Right lobe of liver (tissue), 4 donors: ENCODE results near the gene HDLBP.

Source experiments
- CTCF ChIP-seq, 4 donors: fragments of 200-600 bp in 3 of 4; fragments of 450-650 bp in 1 of 4; IDR thresholded peaks; one replicate each; pipeline versions ENCODE4 v1.5.1 to v1.8.0; 2016 to 2022; ENCODE audit warnings: antibody characterized with exemption in 4 of 4, mild to moderate bottlenecking in 2 of 4
- POLR2A ChIP-seq: fragments of 450-650 bp; IDR thresholded peaks from one replicate; pipeline ENCODE4 v1.6.1; 2017; ENCODE audit warnings: antibody characterized with exemption, mild to moderate bottlenecking
- donor health status: DM: no; HTN: no; CAD: no.
- donor health status: DM: no; HTN: no; CAD: no.
- donor health status: DM: no; HTN: yes; CAD: no.

GRCh38 chr2:241184901-241185300 is 130.6 kb downstream of the HDLBP start:
- TF ChIP-seq POLR2A (no peak), CTCF (IDR thresholded peaks at IDR 0.05) (no peak)
